Measurements from ENCODE around the gene DNM3. TPM values are rescaled to one million over a fixed set of nuclear protein-coding genes. Genes with fewer than 3 reads are reported as not detected.
"Not testable (repeated sequence)": the region's sequence is repeated elsewhere in the genome, so short reads cannot be mapped to it uniquely, and the experiment has no call there.

Gene DNM3
- 16.4 TPM for total RNA-seq

- intact Hi-C loops (cut with DNase I), result no loop called here
- ATAC-seq (peak; percentile 97), DNase-seq (ENCODE audit: low spot score) (peak; percentile 90)
Measured at GRCh38 chr1:171841050-171841910, at the start of gene DNM3. TSS of gene DNM3 (plus strand) at chr1:171841498. CDS start at chr1:171841657, 159 bp downstream.

DNA sequence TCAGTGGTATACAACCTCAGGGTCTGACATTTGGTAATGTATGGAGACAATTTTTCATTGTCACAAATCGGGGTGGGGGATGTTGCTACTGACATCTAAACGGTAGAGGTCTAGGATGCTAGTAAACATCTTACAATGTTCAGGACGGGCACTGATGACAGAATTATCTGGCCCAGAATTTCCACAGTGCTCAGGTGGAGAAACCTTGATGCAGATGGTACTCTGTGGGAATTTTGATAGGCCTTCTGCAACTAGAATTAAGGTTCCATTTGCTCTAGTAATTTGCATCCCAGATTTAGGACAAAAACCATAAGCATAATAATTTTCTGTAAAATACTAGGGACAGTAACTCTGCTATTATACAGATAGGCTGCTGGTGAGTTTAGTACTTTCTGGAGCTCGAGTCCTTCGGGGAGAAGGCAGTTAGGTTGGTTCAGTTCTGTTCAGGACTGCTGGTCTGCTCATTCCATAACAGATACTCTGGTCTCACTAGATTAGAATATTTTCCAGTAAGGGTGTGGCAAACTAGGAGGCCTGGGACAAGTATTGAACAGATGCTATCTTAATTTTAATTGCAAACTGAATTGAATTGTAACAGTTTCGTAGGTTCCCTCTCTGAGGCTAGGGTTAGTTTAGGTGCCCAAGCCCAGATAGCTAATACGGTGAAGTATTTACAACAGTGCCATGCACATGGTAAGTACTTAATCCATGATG lies 48.5 kb upstream of the DNM3 start:
- DNase-seq (ENCODE audit: low spot score) (no peak), ATAC-seq (no peak)
- intact Hi-C loops (cut with DNase I), result no loop called here

- ATAC-seq (no peak), DNase-seq (ENCODE audit: low spot score) (no peak)
- intact Hi-C loops (cut with DNase I), result no loop called here
Measured at GRCh38 chr1:171793636-171794035, 47.7 kb upstream of the DNM3 start.

DNA sequence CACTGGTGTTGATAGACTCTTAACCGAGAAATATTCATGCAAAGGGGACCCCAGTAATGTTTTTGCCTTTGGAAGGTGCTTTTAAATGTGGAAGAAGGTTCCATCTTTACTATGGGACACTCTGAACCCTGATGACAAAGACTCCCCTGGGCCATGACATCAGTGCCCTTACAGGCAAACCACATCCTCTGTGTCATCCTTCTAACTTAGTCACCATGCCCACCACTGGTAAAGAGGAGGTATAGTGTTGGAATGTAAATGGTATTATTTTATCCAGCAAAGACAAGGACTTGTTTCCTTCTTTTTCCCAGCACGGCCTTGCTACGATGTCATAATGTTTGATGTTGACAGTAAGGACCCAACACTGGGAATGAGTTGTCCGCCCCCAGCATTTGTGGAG lies 47.2 kb upstream of the DNM3 start:
- intact Hi-C loops (cut with DNase I), result no loop called here
- DNase-seq (ENCODE audit: low spot score) (no peak), ATAC-seq (no peak)

GRCh38 chr1:171796592-171796991 lies 44.7 kb upstream of the DNM3 start:
- intact Hi-C loops (cut with DNase I), result no loop called here
- DNase-seq (ENCODE audit: low spot score), result no peak
- ATAC-seq, result no peak

DNA sequence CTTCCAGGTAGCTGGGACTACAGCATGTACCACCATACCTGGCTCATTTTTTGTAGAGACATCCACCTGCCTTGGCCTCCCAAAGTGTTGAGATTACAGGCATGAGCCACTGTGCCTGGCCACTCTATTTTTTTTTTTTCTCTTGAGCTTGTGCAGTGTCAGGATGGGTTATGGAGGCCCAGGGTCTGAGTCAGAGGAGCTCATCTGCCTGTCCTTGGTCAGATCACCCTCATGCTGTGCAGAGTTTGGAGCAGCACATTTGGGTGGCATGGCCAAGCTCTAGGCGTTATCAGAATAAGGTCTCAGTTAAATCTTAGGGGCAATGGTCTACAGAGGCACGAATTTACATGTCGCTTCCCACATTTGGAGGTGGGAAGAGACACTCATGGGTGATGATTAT lies 43.0 kb upstream of the DNM3 start:
- intact Hi-C loops (cut with DNase I), result no loop called here
- DNase-seq (ENCODE audit: low spot score) (no peak), ATAC-seq (no peak)

- intact Hi-C loops (cut with DNase I), result no loop called here
- ATAC-seq (no peak), DNase-seq (ENCODE audit: low spot score) (no peak)
Measured at GRCh38 chr1:171798765-171799164, 42.5 kb upstream of the DNM3 start.

GRCh38 chr1:171799166-171799565 lies 42.1 kb upstream of the DNM3 start:
- no peak for DNase-seq (ENCODE audit: low spot score)
- peak; percentile 18 for ATAC-seq
- intact Hi-C loops (cut with DNase I), result no loop called here

DNA sequence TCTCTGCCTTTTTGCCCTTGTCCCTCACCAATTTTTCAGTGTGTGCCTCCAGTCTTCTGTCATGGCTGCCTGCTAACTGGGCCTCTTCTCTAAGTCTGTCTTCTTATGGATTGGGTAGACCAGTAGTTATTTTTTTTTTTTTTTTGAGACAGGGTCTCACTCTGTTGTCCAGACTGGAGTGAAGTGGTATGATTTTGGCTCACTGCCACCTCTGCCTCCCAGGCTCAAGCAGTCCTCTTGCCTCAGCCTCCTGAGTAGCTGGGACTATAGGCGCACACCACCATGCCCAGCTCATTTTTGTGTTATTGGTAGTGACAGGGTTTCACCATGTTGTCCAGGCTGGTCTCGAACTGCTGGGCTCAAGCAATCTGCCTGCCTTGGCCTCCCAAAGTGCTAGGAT lies 41.6 kb upstream of the DNM3 start:
- intact Hi-C loops (cut with DNase I), result loop anchor here (5.0 kb wide), 1 partner anchor 188 kb away; no protein-coding TSS in a partner anchor
- ATAC-seq; DNase-seq (ENCODE audit: low spot score): not testable (repeated sequence)

DNA sequence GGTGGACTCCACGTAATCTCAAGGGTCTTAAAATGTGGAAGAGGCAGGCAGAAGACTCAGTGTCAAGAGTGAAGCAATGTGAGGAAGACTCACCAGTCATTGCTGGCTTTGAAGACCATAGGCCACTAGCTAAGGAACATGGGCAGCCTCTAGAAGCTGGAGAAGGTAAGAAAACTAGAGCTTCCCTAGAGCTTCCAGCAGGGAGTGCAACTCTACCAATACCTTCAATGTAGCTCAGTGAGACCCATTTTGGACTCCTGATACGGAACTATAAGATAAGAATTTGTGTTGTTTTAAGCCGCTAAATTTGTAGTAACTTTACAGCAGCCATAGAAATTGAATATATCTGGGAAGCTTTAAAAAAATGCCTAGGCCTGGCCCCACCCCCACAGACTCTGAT lies 41.0 kb upstream of the DNM3 start:
- no peak for ATAC-seq
- DNase-seq (ENCODE audit: low spot score), result no peak
- intact Hi-C loops (cut with DNase I), result loop anchor here (5.0 kb wide), 1 partner anchor 187 kb away; no protein-coding TSS in a partner anchor

DNA sequence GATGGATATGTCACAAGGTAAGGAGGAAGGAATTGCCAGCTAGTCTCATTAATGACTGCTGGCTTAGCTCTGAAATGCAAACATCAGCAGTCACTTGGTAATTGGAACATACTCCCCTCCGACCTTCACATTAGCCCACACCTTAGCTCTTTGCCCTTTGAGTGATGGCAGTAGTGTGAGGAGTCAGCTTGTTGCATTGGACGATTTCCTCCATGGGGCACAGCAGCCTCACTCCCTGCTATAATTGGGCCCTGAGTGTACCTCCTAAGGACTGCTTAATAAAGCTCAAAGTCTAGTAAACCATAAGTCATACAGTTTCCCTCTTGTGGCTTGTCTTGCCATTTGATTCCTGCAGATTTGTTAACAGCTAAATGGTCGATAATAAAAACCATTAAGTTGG lies 40.4 kb upstream of the DNM3 start:
- DNase-seq (ENCODE audit: low spot score) (no peak), ATAC-seq (no peak)
- intact Hi-C loops (cut with DNase I), result loop anchor here (5.0 kb wide), 1 partner anchor 186 kb away; no protein-coding TSS in a partner anchor

- no peak for DNase-seq (ENCODE audit: low spot score)
- ATAC-seq, result peak; percentile 56
- intact Hi-C loops (cut with DNase I), result loop anchor here (5.0 kb wide), 1 partner anchor 186 kb away; no protein-coding TSS in a partner anchor
Measured at GRCh38 chr1:171801487-171801891, 39.8 kb upstream of the DNM3 start.

DNA sequence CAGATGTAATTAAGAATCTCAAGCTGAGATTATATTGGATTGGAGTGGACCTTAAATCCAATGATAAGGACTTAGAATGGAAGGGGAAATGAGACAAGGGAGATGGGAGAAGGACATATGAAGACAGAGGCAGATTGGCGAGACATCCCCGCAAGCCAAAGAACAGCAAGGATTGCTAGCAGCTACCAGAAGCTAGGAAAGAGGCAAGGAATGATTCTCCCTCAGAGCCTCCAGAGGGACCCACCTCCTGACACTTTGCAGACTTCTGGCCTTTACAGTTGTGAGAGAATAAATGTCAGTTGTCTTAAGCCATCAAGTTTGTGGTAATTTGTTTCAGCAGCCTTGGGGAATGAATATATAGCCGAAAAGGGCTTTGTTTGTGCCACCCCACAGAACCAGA lies 39.1 kb upstream of the DNM3 start:
- no peak for ATAC-seq
- DNase-seq (ENCODE audit: low spot score), result no peak
- intact Hi-C loops (cut with DNase I), result loop anchor here (5.0 kb wide), 1 partner anchor 185 kb away; no protein-coding TSS in a partner anchor

- no peak for DNase-seq (ENCODE audit: low spot score)
- intact Hi-C loops (cut with DNase I), result loop anchor here (5.0 kb wide), 1 partner anchor 184 kb away; no protein-coding TSS in a partner anchor
- peak; percentile 31 for ATAC-seq
Measured at GRCh38 chr1:171803045-171803444, 38.3 kb upstream of the DNM3 start.

DNA sequence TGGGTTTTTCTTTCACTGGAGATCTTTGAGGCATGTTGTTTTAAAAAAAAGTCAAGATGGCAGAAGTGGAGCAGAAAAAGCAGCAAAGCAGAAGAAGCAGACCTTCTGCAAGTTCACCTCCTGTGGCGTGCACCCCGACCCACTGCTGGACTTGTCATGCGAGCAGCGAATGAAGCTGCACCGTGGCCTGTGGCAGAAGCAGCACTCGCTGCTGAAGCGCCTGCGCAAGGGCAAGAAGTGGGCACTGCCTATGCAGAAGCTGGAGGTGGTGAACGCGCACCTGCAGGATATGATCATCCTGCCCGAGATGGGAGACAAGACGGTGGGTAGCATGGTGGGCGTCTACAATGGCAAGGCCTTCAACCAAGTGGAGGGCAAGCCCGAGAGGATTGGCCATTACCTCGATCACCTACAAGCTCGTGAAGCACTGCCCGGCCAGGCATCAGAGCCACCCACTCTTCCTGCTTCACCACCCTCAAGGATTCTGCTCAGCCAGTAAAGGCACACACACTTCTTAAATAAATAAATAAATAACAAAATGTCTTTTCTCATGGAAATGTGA lies 37.8 kb upstream of the DNM3 start:
- DNase-seq (ENCODE audit: low spot score) (no peak), ATAC-seq (no peak)
- intact Hi-C loops (cut with DNase I), result loop anchor here (5.0 kb wide), 1 partner anchor 184 kb away; no protein-coding TSS in a partner anchor

GRCh38 chr1:171805395-171806115 lies 35.7 kb upstream of the DNM3 start:
- DNase-seq (ENCODE audit: low spot score), result no peak
- ATAC-seq, result peak; percentile 30
- intact Hi-C loops (cut with DNase I), result no loop called here

DNA sequence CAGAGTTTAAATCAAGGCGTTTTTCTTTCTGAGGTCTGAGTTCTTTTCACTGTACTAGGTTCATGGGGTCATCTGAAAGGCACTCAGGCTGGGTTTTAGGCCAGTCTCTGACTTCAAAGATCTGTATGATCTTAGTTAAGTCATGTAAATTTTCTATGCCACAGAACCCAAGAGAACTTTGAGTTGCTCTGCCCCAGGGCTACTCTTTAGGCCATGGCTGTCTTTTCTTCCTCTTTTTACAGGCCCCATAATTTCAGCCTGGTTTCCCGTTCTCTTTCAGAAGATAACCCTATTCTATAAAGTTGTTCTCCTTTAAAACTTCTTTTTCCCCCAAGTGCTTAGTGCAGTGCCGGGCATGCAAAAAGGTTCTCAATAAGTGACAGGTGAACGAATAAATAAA lies 33.7 kb upstream of the DNM3 start:
- ATAC-seq, result no peak
- intact Hi-C loops (cut with DNase I), result no loop called here
- DNase-seq (ENCODE audit: low spot score), result no peak

DNA sequence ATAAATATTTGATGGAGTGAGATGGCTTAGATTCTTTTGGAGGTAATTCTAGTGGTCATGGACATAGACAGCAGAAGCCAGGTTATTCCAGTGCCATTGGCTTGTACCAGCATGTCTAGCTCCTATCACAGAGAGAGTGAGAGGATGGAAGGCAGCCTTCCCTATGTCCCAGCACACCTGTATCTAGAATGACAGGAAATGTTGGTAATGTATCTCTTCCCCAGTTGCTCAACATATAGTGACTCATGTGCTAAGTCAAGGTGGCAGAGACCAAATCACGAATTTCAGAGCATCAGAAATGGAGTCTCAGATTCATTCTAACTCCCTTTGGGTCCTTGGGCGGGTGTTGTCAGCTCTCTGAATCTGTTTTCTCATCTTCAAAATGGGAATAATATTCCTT lies 31.5 kb upstream of the DNM3 start:
- intact Hi-C loops (cut with DNase I), result no loop called here
- no peak for ATAC-seq

DNA sequence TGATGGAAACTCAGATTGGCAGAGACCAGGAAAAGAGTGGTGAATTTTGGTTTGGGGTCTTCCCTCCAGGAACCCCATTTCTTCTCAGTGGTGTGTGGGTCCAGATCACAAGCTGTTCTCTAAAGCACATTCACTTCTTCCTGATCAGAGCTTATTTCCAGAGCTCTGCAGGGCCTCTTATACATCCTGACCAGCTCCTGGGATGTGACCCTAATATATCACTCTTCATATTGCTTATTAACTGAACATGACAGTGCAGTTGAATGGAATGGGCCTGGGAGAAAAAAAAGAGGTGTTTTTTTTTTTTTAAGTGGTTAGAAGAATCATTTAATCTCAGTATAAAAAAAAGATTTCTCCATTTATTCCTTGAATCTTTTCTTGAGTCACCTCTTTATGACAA lies 29.6 kb upstream of the DNM3 start:
- intact Hi-C loops (cut with DNase I), result no loop called here
- no peak for DNase-seq (ENCODE audit: low spot score)
- no peak for ATAC-seq

More for the DNA sequence above, 31.5 kb upstream of the DNM3 start:
- no peak for DNase-seq (ENCODE audit: low spot score)
